Mononuclear cell (primary cell): ENCODE data around the gene TXNDC12. TPM values are rescaled to one million over a fixed set of nuclear protein-coding genes. Genes with fewer than 3 reads are reported as not detected.
A peak's percentile ranks its signal among the peaks of the same experiment; 100 is the strongest.
"Not testable (repeated sequence)": the region's sequence is repeated elsewhere in the genome, so short reads cannot be mapped to it uniquely, and the experiment has no call there.

ENCODE experiments used
- H3K27me3 ChIP-seq: 2 replicates; pipeline ENCODE4 v1.6.0; 2011; ENCODE audit warnings: low read length, control low read depth; ENCODE audit not compliant: insufficient read depth
- H3K4me1 ChIP-seq: 2 replicates; pipeline ENCODE4 v1.5.1; 2011; ENCODE audit warnings: mild to moderate bottlenecking, low read length, control low read depth; ENCODE audit not compliant: insufficient read depth
- H3K4me3 ChIP-seq: 2 replicates; pipeline ENCODE4 v1.5.1; 2011; ENCODE audit warnings: mild to moderate bottlenecking, low read length, moderate library complexity
- H3K9me3 ChIP-seq: 2 replicates; pipeline ENCODE4 v1.5.1; 2011; ENCODE audit warnings: low read depth, mild to moderate bottlenecking, control low read depth, low read length
- total RNA-seq: library from RNA; depleted of rRNA; stranded (reverse); fragments of >200 nt; gene quantifications from one replicate; pipeline ENCODE4 v1.2.3, GENCODE V29; 2012

TXNDC12 gene
- total RNA-seq, 1 donor = 24.7 TPM

GRCh38 chr1:52032124-52032784 is 22.7 kb downstream of the TXNDC12 start:
- Histone ChIP-seq H3K9me3 (no peaks in the 10 kb centered on the region), H3K4me3 (peak overlapping the region; percentile 87), H3K4me1 (peaks cover 20% of the 10 kb centered on the region), H3K27me3 (no peaks in the 10 kb centered on the region)

- H3K4me3 ChIP-seq, H3K9me3 ChIP-seq, H3K27me3 ChIP-seq: not testable (repeated sequence)
- H3K4me1 ChIP-seq = peaks cover 20% of the 10 kb centered on the region
These were observed 26.2 kb downstream of the TXNDC12 start for GRCh38 chr1:52028839-52029238.

GRCh38 chr1:52028328-52028727 is 26.7 kb downstream of the TXNDC12 start:
- no peak overlapping the region for H3K4me3 ChIP-seq
- no peaks in the 10 kb centered on the region for H3K27me3 ChIP-seq
- H3K4me1 ChIP-seq = peaks cover 20% of the 10 kb centered on the region
- H3K9me3 ChIP-seq = no peaks in the 10 kb centered on the region

- no peaks in the 10 kb centered on the region for H3K9me3 ChIP-seq
- peaks cover 4% of the 10 kb centered on the region for H3K4me1 ChIP-seq
- no peak overlapping the region for H3K4me3 ChIP-seq
- H3K27me3 ChIP-seq = no peaks in the 10 kb centered on the region
These were observed 28.7 kb downstream of the TXNDC12 start for GRCh38 chr1:52026278-52026677.

GRCh38 chr1:52022133-52022532 is 32.9 kb downstream of the TXNDC12 start:
- Histone ChIP-seq H3K4me3 (no peak overlapping the region), H3K27me3 (no peaks in the 10 kb centered on the region), H3K9me3 (no peaks in the 10 kb centered on the region), H3K4me1 (no peaks in the 10 kb centered on the region)

DNA sequence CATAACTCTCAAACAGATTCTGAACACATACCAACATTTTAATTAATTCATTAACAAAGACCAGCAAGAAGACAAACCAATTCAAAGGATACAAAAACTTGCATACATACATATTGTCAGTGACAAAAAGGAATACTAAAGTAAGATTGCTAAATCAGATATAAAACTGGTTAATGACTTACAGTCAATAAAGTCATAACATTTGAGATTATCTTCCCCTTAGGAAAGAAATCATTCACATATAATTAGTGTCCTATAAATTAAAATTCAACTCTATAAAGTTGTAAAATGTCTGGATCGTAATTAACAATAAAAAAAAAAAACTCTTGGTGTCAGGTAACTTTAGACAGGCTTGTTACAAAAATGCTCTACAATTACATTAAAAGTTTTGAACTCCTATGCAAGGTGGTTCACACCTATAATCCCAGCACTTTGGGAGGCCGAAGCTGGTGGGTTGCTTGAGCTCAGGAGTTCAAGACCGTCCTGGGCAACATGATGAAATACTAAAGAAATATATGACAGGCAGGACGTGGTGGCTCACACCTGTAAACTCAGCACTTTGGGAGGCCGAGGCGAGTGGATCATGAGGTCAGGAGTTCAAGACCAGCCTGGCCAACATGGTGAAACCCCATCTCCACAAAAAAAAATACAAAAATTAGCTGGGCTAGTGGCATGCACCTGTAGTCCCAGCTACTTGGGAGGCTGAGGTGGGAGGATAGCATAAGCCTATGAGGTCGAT is 46.8 kb downstream of the TXNDC12 start:
- no peaks in the 10 kb centered on the region for H3K4me1 ChIP-seq
- no peaks in the 10 kb centered on the region for H3K9me3 ChIP-seq
- H3K4me3 ChIP-seq = no peak overlapping the region
- H3K27me3 ChIP-seq = peaks cover 14% of the 10 kb centered on the region

DNA sequence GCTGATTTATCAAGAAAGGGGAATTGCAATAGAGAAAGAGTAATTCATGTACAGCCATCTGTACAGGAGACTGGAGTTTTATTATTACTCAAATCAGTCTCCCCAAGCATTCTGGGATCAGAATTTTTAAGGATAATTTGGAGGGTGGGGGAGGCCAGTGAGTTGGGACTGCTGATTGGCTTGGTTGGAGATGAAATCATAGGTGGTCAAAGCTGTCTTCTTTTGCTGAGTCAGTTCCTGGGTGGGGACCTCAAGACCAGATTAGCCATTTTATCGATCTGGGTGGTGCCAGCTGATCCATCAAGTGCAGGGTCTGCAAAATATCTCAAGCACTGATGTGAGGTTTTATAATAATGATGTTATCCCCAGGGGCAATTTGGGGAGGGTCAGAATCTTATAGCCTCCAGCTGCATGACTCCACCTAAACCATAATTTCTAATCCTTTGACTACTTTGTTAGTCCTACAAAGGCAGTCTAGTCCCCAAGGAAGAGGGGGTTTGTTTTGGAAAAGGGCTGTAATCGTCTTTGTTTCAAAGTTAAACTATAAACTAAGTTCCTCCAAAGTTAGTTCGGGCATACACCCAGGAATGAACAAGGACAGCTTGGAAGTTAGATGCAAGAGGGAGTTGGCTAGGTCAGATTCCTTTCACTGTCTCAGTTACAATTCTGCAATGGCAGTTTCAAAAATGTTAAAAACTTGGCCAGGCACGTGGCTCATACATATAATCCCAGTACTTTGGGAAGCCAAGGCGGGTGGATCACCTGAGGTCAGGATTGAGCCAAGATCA is 47.6 kb downstream of the TXNDC12 start:
- Histone ChIP-seq H3K9me3 (no peaks in the 10 kb centered on the region), H3K4me3 (no peak overlapping the region), H3K4me1 (no peaks in the 10 kb centered on the region), H3K27me3 (peaks cover 17% of the 10 kb centered on the region)

DNA sequence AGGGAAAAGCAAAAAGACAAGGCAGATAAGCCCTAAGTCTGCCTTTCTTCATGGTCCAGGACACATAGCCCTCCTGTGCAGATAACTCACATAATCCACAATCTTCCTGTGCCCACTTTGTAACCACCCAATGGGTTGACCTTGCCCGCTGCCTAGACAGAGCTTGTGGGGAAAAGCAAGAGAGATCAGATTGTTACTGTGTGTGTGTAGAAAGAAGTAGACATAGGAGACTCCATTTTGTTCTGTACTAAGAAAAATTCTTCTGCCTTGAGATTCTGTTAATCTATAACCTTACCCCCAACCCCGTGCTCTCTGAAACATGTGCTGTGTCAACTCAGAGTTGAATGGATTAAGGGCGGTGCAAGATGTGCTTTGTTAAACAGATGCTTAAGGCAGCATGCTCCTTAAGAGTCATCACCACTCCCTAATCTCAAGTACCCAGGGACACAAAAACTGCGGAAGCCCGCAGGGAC is 48.9 kb downstream of the TXNDC12 start:
- not testable (repeated sequence) for H3K4me1 ChIP-seq, H3K9me3 ChIP-seq, H3K4me3 ChIP-seq
- H3K27me3 ChIP-seq = peaks cover 17% of the 10 kb centered on the region

DNA sequence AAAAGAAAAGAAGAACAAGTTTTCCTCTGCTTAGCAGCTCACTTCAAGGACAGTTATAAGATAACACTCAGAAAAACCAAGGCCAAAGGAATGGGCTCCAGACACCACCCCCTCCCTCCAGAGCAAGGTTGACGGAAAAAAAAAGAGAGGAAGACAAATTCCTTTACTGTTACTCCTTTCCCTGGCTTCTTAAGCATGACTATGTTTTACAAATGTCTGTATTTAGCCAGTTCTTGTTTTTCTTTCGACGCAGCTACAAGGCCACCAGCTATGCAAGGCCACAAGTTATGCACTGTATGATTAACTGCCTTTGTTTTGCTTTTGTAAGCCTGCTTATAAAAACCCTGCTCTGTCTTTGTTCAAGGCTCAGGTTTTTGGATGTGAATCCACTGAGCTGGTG is 49.4 kb downstream of the TXNDC12 start:
- H3K9me3 ChIP-seq, H3K4me3 ChIP-seq, H3K4me1 ChIP-seq: not testable (repeated sequence)
- peaks cover 17% of the 10 kb centered on the region for H3K27me3 ChIP-seq

DNA sequence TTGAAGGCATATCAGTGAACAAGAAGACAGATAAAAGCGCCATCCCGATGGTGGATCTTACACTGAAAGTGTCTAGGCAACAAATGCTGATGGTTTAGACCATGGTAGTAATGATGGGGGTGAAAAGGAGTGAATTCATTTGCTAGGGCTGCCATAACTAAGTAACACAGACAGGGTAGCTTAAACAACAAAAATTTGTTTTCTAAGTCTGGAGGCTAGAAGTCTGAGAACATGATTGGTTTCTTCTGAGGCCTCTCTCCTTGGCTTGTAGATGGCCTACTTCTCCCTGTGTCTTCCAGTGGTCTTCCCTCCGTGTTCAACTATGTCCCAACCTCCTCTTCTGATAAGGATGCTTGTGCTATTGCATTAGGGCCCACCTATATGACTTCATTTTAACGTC is 51.1 kb downstream of the TXNDC12 start:
- Histone ChIP-seq H3K4me1 (no peaks in the 10 kb centered on the region), H3K27me3 (peaks cover 17% of the 10 kb centered on the region), H3K4me3 (no peak overlapping the region), H3K9me3 (no peaks in the 10 kb centered on the region)

DNA sequence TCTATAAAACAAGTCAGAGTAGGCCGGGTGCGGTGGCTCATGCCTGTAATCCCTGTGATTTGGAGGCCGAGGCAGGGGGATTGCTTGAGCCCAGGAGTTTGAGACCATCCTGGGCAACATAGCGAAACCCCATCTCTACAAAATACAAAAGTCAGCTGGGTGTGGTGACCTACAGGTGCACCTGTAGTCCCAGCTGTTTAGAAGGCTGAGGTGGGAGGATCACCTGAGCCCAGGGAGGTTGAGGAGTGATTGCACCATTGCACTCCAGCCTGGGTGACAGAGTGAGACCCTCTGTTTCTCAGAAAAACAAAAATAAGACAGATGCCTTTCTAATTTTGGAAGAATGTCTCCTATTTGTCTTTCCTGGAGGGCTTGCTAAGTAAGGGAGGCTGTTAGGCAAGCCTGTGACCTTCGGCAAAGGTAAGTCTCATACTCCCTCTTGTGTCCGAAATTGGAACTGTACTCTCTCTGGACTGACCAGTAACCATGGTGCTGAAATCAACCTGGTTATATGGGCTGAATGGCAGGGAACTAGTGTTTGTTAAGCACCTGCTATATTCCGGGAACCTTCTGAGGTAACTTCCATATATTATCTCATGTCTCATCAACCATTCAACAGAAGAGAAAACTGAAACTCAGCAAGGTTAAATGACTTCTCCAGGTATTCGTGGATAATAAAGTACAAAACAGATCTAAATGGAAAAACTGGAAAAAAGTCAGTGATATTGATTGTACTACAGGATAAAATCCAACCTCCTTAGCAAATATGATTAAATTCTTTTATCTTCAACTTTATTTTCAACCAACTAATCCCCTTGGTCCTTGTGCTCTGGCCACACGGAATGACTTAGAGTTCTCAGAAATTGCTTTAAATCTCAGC is 52.7 kb downstream of the TXNDC12 start:
- Histone ChIP-seq H3K4me1 (no peaks in the 10 kb centered on the region), H3K9me3 (no peaks in the 10 kb centered on the region), H3K27me3 (peaks cover 13% of the 10 kb centered on the region), H3K4me3 (no peak overlapping the region)

DNA sequence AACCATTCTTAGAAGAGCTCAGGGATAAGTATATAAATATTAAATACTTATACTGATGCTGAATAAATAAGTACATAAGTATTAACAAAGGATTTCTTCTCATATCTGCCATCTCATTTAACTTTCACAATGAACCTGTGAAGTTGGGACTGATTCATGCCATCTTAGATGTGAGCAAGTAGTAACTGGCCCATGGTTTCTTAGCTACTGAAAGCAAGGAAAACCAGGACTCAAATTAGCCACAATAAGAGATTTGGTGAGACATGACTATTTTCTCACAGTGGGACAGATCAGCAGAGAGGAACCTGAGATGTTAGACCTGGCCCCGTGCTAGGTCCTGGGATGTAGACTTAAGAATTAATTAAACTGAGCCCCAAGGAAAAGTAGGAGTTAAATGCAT is 56.3 kb downstream of the TXNDC12 start:
- no peaks in the 10 kb centered on the region for H3K4me1 ChIP-seq

GRCh38 chr1:51997974-51998382 is 57.0 kb downstream of the TXNDC12 start:
- H3K4me1 ChIP-seq = no peaks in the 10 kb centered on the region
- H3K27me3 ChIP-seq = peaks cover 4% of the 10 kb centered on the region
- no peaks in the 10 kb centered on the region for H3K9me3 ChIP-seq
- H3K4me3 ChIP-seq = no peak overlapping the region

More for the DNA sequence above, 56.3 kb downstream of the TXNDC12 start:
- Histone ChIP-seq H3K27me3 (peaks cover 3% of the 10 kb centered on the region), H3K4me3 (no peak overlapping the region), H3K9me3 (no peaks in the 10 kb centered on the region)

DNA sequence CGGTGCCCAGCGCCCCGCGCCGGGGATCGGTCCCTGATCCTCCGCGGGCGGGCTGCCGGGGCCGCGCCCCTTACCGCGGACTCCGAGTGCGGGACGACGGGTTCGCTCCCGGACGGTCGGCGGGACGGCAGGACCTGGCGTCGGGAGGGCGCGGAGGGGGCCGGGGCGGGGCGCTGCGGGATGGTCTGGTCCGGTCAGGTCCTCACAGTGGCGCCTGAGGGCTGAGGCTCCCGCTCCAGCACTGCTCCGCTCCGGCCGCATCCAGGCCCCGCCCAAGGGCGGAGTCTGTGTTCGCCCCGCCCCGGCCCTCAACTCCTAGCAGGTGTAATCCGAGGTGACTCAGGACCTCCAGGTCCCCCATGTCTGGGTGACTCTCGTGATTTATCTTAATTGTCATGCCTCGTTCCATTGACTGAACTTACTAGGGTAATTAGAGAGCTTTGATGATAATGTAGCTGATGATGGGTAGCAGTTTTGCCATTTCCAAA is 64.5 kb downstream of the TXNDC12 start, which contains the start of gene RAB3B:
TSS of gene RAB3B (minus strand) at position 223 of the 488 bp plus-strand sequence. CDS start 13,583 bp downstream, outside the sequence.
- Histone ChIP-seq H3K4me3 (peak within 1 kb of the TSS; percentile 24), H3K27me3 (peaks cover 27% of the 10 kb centered on the region), H3K4me1 (peaks cover 6% of the 10 kb centered on the region), H3K9me3 (no peaks in the 10 kb centered on the region)
